GM20000 (cell line): Measurements from ENCODE around the gene C2.
A peak's percentile ranks its signal among the peaks of the same experiment; 100 is the strongest.

Experiments used
- DNase-seq: peaks from one replicate; pipeline ENCODE4 v3.0.0; 2012; ENCODE audit warnings: low spot score
- CTCF ChIP-seq: IDR thresholded peaks from 2 replicates; pipeline ENCODE4 v1.5.1; 2012; ENCODE audit warnings: mild to moderate bottlenecking, control low read depth; ENCODE audit errors: extremely low read depth, missing control alignments

C2 gene

GRCh38 chr6:31889331-31889972, 38.1 kb upstream of the C2 start:
- TF ChIP-seq CTCF = no peak
- no peak for DNase-seq

- no peak for DNase-seq
- no peak for TF ChIP-seq CTCF
Measured at GRCh38 chr6:31892821-31893220, 34.7 kb upstream of the C2 start.

GRCh38 chr6:31896493-31896855, 31.0 kb upstream of the C2 start:
- no peak for DNase-seq
- TF ChIP-seq CTCF = no peak

- TF ChIP-seq CTCF = no peak
- DNase-seq = no peak
Measured at GRCh38 chr6:31896856-31897611, 30.5 kb upstream of the C2 start.

- no peak for TF ChIP-seq CTCF
- peak; percentile 96 for DNase-seq
Measured at GRCh38 chr6:31897612-31898382, 29.7 kb upstream of the C2 start, which contains the start of gene EHMT2. Gene EHMT2, minus strand, starts transcription at chr6:31897698. Its CDS starts 21 bp downstream, at chr6:31897677.

- peak; percentile 69 for DNase-seq
- TF ChIP-seq CTCF = no peak
Measured at GRCh38 chr6:31898383-31899011, 29.0 kb upstream of the C2 start.
